Upper lobe of left lung (tissue), 4 donors: Measurements from ENCODE around the gene KIF24.

ENCODE experiments used
- CTCF ChIP-seq, 6 experiments: fragments of 450-650 bp in 4 of 6; fragments of 200-600 bp in 2 of 6; sonication (generic) in 2 of 6; IDR thresholded peaks; one replicate each; pipeline ENCODE4 v1.5.1; 2016 to 2019; ENCODE audit warnings: antibody characterized with exemption in 6 of 6
- POLR2AphosphoS5 ChIP-seq, 2 donors: sonication (generic); formaldehyde crosslinking; IDR thresholded peaks; one replicate each; pipeline ENCODE4 v1.5.1; 2017; ENCODE audit warnings: antibody characterized with exemption in 2 of 2

GRCh38 chr9:34317436-34317835 lies 11.6 kb downstream of the KIF24 start:
- TF ChIP-seq POLR2AphosphoS5 (IDR thresholded peaks at IDR 0.05): no peak
- no peak for TF ChIP-seq CTCF (IDR thresholded peaks at IDR 0.05)
